PC-9 (cell line): ENCODE measurements around the gene ETS2. TPM values are rescaled to one million over a fixed set of nuclear protein-coding genes. Genes with fewer than 3 reads are reported as not detected.

ENCODE experiments used
- BruUV-seq: library from RNA; stranded (reverse); fragments of 400-500 nt; replicated peaks from 2 replicates; lab custom pipeline; 2021; lab: Mats Ljungman, UMichigan
- CTCF ChIA-PET: fragments of 300-600 bp; sonication (Branson Sonifier 250); formaldehyde crosslinking; loops from one replicate; lab custom pipeline; 2022; ENCODE audit warnings: antibody characterized with exemption; lab: Charles Lee
- POLR2A ChIA-PET: fragments of 300-600 bp; sonication (Branson Sonifier 250); formaldehyde crosslinking; loops from one replicate; lab custom pipeline; 2022; ENCODE audit warnings: antibody characterized with exemption; ENCODE audit not compliant: unreplicated experiment; lab: Charles Lee
- DNase-seq, 2 experiments: peaks; one replicate each; pipeline versions ENCODE4 v3.0.0 to v3.0.0-alpha.2; 2015 to 2022; ENCODE audit warnings: mixed read lengths in 1 of 2
- H2AFZ ChIP-seq: fragments of 200-600 bp; sonication (generic); 2 replicates; pipeline ENCODE4 v1.8.1; 2017; ENCODE audit warnings: antibody characterized with exemption
- H3F3A ChIP-seq: fragments of 200-600 bp; sonication (generic); 2 replicates; pipeline ENCODE4 v1.8.1; 2017; ENCODE audit warnings: antibody characterized with exemption, mild to moderate bottlenecking, low read depth; ENCODE audit not compliant: insufficient read depth
- H3K27ac ChIP-seq: fragments of 200-600 bp; sonication (generic); 2 replicates; pipeline ENCODE4 v1.6.1; 2016; ENCODE audit warnings: mixed run types
- H3K27me3 ChIP-seq: fragments of 200-600 bp; sonication (generic); 2 replicates; pipeline ENCODE4 v1.6.1; 2016; ENCODE audit warnings: low read depth, mixed run types; ENCODE audit not compliant: insufficient read depth
- H3K36me3 ChIP-seq: fragments of 200-600 bp; sonication (generic); 2 replicates; pipeline ENCODE4 v1.6.1; 2016; ENCODE audit warnings: low read depth, mixed run types
- H3K4me1 ChIP-seq: fragments of 200-600 bp; sonication (generic); replicated peaks from 2 replicates; pipeline ENCODE4 v1.6.1; 2016; ENCODE audit warnings: mixed run types; ENCODE audit not compliant: insufficient read depth
- H3K4me2 ChIP-seq: fragments of 200-600 bp; sonication (generic); 2 replicates; pipeline ENCODE4 v1.6.1; 2017; ENCODE audit warnings: mixed run types
- H3K4me3 ChIP-seq: fragments of 200-600 bp; sonication (generic); 2 replicates; pipeline ENCODE4 v1.6.1; 2016; ENCODE audit warnings: mixed run types
- H3K79me2 ChIP-seq: fragments of 200-600 bp; sonication (generic); 2 replicates; pipeline ENCODE4 v1.6.1; 2017; ENCODE audit warnings: low read depth, mixed run types
- H3K9me2 ChIP-seq: fragments of 200-600 bp; sonication (generic); 2 replicates; pipeline ENCODE4 v1.8.1; 2017; ENCODE audit warnings: mild to moderate bottlenecking; ENCODE audit not compliant: insufficient read depth
- H3K9me3 ChIP-seq: fragments of 200-600 bp; sonication (generic); 2 replicates; pipeline ENCODE4 v1.8.1; 2016; ENCODE audit warnings: low read depth; ENCODE audit not compliant: insufficient read depth
- H4K20me1 ChIP-seq: fragments of 200-600 bp; sonication (generic); 2 replicates; pipeline ENCODE4 v1.8.1; 2017; ENCODE audit not compliant: insufficient read depth
- EZH2 ChIP-seq: fragments of 200-600 bp; sonication (generic); IDR thresholded peaks from 2 replicates; pipeline ENCODE4 v1.8.0; 2017; ENCODE audit warnings: antibody characterized with exemption, low read depth
- intact Hi-C: fragments of 100-400 bp; cut with micrococcal nuclease; formaldehyde crosslinking; loops from one replicate; pipeline ENCODE4 v1.10.0; 2022; ENCODE audit not compliant: unreplicated experiment
- total RNA-seq: library from RNA; stranded (reverse); gene quantifications from 2 replicates; pipeline ENCODE4 v1.2.3, GENCODE V29; 2021
- TF ChIP-seq, protein P1 (sequence below): fragments of 200-600 bp; sonication (generic); conservative IDR thresholded peaks from 2 replicates; pipeline ENCODE4 v1.6.1; 2017; ENCODE audit warnings: mixed run types, antibody characterized with exemption, mild to moderate bottlenecking, moderate library complexity

Gene ETS2
- total RNA-seq, 1 experiment from 2014 or later, result 20.4 TPM

DNA sequence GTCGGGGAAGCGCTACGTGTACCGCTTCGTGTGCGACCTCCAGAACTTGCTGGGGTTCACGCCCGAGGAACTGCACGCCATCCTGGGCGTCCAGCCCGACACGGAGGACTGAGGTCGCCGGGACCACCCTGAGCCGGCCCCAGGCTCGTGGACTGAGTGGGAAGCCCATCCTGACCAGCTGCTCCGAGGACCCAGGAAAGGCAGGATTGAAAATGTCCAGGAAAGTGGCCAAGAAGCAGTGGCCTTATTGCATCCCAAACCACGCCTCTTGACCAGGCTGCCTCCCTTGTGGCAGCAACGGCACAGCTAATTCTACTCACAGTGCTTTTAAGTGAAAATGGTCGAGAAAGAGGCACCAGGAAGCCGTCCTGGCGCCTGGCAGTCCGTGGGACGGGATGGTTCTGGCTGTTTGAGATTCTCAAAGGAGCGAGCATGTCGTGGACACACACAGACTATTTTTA, 17.1 kb downstream of the ETS2 start:
- peaks cover 29% of the 10 kb centered on the region for H3F3A ChIP-seq
- peaks cover 26% of the 10 kb centered on the region for H3K4me1 ChIP-seq
- ChIA-PET CTCF (no interaction called here), POLR2A (no interaction called here)
- no peak overlapping the region for H2AFZ ChIP-seq
- no peaks in the 10 kb centered on the region for H3K9me2 ChIP-seq
- H3K9me3 ChIP-seq, result no peaks in the 10 kb centered on the region
- DNase-seq, result no peak
- H3K36me3 ChIP-seq, result peaks cover 25% of the 10 kb centered on the region; the same call in 1 of the 2 replicates
- H4K20me1 ChIP-seq, result no peaks in the 10 kb centered on the region
- H3K4me2 ChIP-seq, result no peak overlapping the region
- intact Hi-C loops, result no loop called here
- TF ChIP-seq, protein P1, sequence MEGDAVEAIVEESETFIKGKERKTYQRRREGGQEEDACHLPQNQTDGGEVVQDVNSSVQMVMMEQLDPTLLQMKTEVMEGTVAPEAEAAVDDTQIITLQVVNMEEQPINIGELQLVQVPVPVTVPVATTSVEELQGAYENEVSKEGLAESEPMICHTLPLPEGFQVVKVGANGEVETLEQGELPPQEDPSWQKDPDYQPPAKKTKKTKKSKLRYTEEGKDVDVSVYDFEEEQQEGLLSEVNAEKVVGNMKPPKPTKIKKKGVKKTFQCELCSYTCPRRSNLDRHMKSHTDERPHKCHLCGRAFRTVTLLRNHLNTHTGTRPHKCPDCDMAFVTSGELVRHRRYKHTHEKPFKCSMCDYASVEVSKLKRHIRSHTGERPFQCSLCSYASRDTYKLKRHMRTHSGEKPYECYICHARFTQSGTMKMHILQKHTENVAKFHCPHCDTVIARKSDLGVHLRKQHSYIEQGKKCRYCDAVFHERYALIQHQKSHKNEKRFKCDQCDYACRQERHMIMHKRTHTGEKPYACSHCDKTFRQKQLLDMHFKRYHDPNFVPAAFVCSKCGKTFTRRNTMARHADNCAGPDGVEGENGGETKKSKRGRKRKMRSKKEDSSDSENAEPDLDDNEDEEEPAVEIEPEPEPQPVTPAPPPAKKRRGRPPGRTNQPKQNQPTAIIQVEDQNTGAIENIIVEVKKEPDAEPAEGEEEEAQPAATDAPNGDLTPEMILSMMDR, result no peak
- no peak for TF ChIP-seq EZH2
- no peaks in the 10 kb centered on the region for H3K27me3 ChIP-seq
- H3K79me2 ChIP-seq, result peaks cover 14% of the 10 kb centered on the region
- no peak overlapping the region for H3K27ac ChIP-seq
- BruUV-seq, result no TSS peak
- no peak overlapping the region for H3K4me3 ChIP-seq

GRCh38 chr21:38823737-38824123, 18.0 kb downstream of the ETS2 start:
- DNase-seq, result no peak
- H3K9me3 ChIP-seq, result no peaks in the 10 kb centered on the region
- H3K79me2 ChIP-seq, result peaks cover 14% of the 10 kb centered on the region
- no peak overlapping the region for H3K27ac ChIP-seq
- peaks cover 21% of the 10 kb centered on the region; the same call in 1 of the 2 replicates for H3K36me3 ChIP-seq
- peaks cover 20% of the 10 kb centered on the region for H3F3A ChIP-seq
- ChIA-PET POLR2A (no interaction called here), CTCF (no interaction called here)
- H3K9me2 ChIP-seq, result no peaks in the 10 kb centered on the region
- no peak overlapping the region for H2AFZ ChIP-seq
- no peak overlapping the region for H3K4me3 ChIP-seq
- peaks cover 23% of the 10 kb centered on the region for H3K4me1 ChIP-seq
- TF ChIP-seq, protein P1, result no peak
- no peak for TF ChIP-seq EZH2
- BruUV-seq, result no TSS peak
- no peak overlapping the region for H3K4me2 ChIP-seq
- intact Hi-C loops, result no loop called here
- H3K27me3 ChIP-seq, result no peaks in the 10 kb centered on the region
- no peaks in the 10 kb centered on the region for H4K20me1 ChIP-seq

GRCh38 chr21:38824124-38824822, 18.5 kb downstream of the ETS2 start:
- Histone ChIP-seq H4K20me1 (no peaks in the 10 kb centered on the region), H3K36me3 (peaks cover 15% of the 10 kb centered on the region; the same call in 1 of the 2 replicates), H3K79me2 (peaks cover 14% of the 10 kb centered on the region), H3K4me1 (peaks cover 18% of the 10 kb centered on the region), H3K27ac (no peak overlapping the region), H3K4me2 (no peak overlapping the region), H3K4me3 (no peak overlapping the region), H3K9me2 (no peaks in the 10 kb centered on the region), H3K9me3 (no peaks in the 10 kb centered on the region), H2AFZ (no peak overlapping the region), H3F3A (peaks cover 14% of the 10 kb centered on the region), H3K27me3 (no peaks in the 10 kb centered on the region)
- CTCF ChIA-PET, result no interaction called here
- no peak for DNase-seq
- intact Hi-C loops, result no loop called here
- TF ChIP-seq, protein P1, result no peak
- no peak for TF ChIP-seq EZH2
- BruUV-seq, result no TSS peak
- POLR2A ChIA-PET, result no interaction called here
